ENCODE measurements around the gene SELENOM. TPM values are rescaled to one million over a fixed set of nuclear protein-coding genes. Genes with fewer than 3 reads are reported as not detected.

SELENOM gene
- polyA plus RNA-seq, 1 donor from 2014 or later: 6.6 TPM

- no peak overlapping the region for H2AFZ ChIP-seq (ENCODE audit: low read depth, low read length)
- H3F3A ChIP-seq (ENCODE audit: insufficient read depth, low read length, poor library complexity, severe bottlenecking): no peaks in the 10 kb centered on the region
- H3K4me2 ChIP-seq (ENCODE audit: low read length): no peak overlapping the region
- H3K27ac ChIP-seq (ENCODE audit: low read length): no peak overlapping the region
- H4K20me1 ChIP-seq (ENCODE audit: insufficient read depth): no peaks in the 10 kb centered on the region
- H3K79me2 ChIP-seq (replicated peaks; ENCODE audit: insufficient read depth, low read length): no peaks in the 10 kb centered on the region
- H3K27me3 ChIP-seq (ENCODE audit: insufficient read depth, low read depth, low read length): peaks cover 25% of the 10 kb centered on the region
- no peak overlapping the region for H3K9ac ChIP-seq (ENCODE audit: low read length)
- no peaks in the 10 kb centered on the region for H3K9me2 ChIP-seq (ENCODE audit: insufficient read depth, low read length)
- no peak overlapping the region for H3K4me3 ChIP-seq (ENCODE audit: low read length)
- TF ChIP-seq TAF1 (IDR thresholded peaks at IDR 0.05; ENCODE audit: low read depth) (no peak), RAD21 (conservative IDR thresholded peaks at IDR 0.05) (no peak), EZH2 (IDR thresholded peaks at IDR 0.05; ENCODE audit: borderline replicate concordance, insufficient read depth, low read length, poor library complexity, severe bottlenecking) (no peak), REST (IDR thresholded peaks at IDR 0.05; ENCODE audit: borderline replicate concordance) (no peak), CTCF (IDR thresholded peaks at IDR 0.05; ENCODE audit: poor library complexity, severe bottlenecking) (no peak), EP300 (conservative IDR thresholded peaks at IDR 0.05; ENCODE audit: poor library complexity, severe bottlenecking) (no peak), SMC3 (conservative IDR thresholded peaks at IDR 0.05; ENCODE audit: poor library complexity) (no peak), POLR2AphosphoS5 (IDR thresholded peaks at IDR 0.05) (no peak), MXI1 (conservative IDR thresholded peaks at IDR 0.05; ENCODE audit: poor library complexity, severe bottlenecking) (no peak)
- H3K36me3 ChIP-seq (ENCODE audit: insufficient read depth, low read length): no peaks in the 10 kb centered on the region
- H3K9me3 ChIP-seq (ENCODE audit: low read length): no peaks in the 10 kb centered on the region
Observed at GRCh38 chr22:31083377-31083768, 24.0 kb downstream of the SELENOM start.

- Histone ChIP-seq H3K4me2 (ENCODE audit: low read length) (no peak overlapping the region), H3K9me2 (ENCODE audit: insufficient read depth, low read length) (no peaks in the 10 kb centered on the region), H2AFZ (ENCODE audit: low read depth, low read length) (no peak overlapping the region), H4K20me1 (ENCODE audit: insufficient read depth) (no peaks in the 10 kb centered on the region), H3K9me3 (ENCODE audit: low read length) (no peaks in the 10 kb centered on the region), H3K36me3 (ENCODE audit: insufficient read depth, low read length) (no peaks in the 10 kb centered on the region), H3K27ac (ENCODE audit: low read length) (no peak overlapping the region), H3F3A (ENCODE audit: insufficient read depth, low read length, poor library complexity, severe bottlenecking) (no peaks in the 10 kb centered on the region), H3K27me3 (ENCODE audit: insufficient read depth, low read depth, low read length) (peaks cover 25% of the 10 kb centered on the region), H3K79me2 (replicated peaks; ENCODE audit: insufficient read depth, low read length) (no peaks in the 10 kb centered on the region), H3K4me3 (ENCODE audit: low read length) (no peak overlapping the region), H3K9ac (ENCODE audit: low read length) (no peak overlapping the region)
- no peak for TF ChIP-seq POLR2AphosphoS5 (IDR thresholded peaks at IDR 0.05)
- TF ChIP-seq EZH2 (IDR thresholded peaks at IDR 0.05; ENCODE audit: borderline replicate concordance, insufficient read depth, low read length, poor library complexity, severe bottlenecking): no peak
- TF ChIP-seq CTCF (IDR thresholded peaks at IDR 0.05; ENCODE audit: poor library complexity, severe bottlenecking): no peak
- no peak for TF ChIP-seq SMC3 (conservative IDR thresholded peaks at IDR 0.05; ENCODE audit: poor library complexity)
- no peak for TF ChIP-seq TAF1 (IDR thresholded peaks at IDR 0.05; ENCODE audit: low read depth)
- TF ChIP-seq MXI1 (conservative IDR thresholded peaks at IDR 0.05; ENCODE audit: poor library complexity, severe bottlenecking): no peak
- no peak for TF ChIP-seq RAD21 (conservative IDR thresholded peaks at IDR 0.05)
- no peak for TF ChIP-seq EP300 (conservative IDR thresholded peaks at IDR 0.05; ENCODE audit: poor library complexity, severe bottlenecking)
- TF ChIP-seq REST (IDR thresholded peaks at IDR 0.05; ENCODE audit: borderline replicate concordance): no peak
Observed at GRCh38 chr22:31082606-31083376, 24.6 kb downstream of the SELENOM start.

All from neural cell (in vitro differentiated cells).